Measurements from ENCODE around the gene HLA-G.
"Not testable (repeated sequence)": the region's sequence is repeated elsewhere in the genome, so short reads cannot be mapped to it uniquely, and the experiment has no call there.

The HLA-G gene

DNA sequence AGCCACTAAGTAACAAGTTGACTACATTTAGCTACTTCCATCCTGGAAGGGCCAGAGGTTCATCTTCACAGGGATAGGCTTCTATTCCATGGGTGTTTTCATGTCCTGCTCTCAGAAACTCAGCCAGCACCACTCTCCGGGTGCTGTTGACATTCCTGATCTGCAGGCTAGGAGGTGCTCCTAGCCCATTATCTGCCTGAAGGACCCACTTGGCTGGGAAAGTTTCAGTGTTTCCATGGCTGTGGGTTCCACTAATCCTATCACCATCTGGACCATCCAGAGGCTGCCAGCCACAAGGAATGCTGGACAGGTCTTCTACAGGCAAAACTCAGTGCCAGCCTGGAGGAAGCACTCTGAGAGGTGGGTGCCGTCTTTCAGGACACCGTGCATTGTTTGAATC lies 45.2 kb downstream of the HLA-G start:
- DNase-seq (ENCODE audit: low read depth), result no peak

DNA sequence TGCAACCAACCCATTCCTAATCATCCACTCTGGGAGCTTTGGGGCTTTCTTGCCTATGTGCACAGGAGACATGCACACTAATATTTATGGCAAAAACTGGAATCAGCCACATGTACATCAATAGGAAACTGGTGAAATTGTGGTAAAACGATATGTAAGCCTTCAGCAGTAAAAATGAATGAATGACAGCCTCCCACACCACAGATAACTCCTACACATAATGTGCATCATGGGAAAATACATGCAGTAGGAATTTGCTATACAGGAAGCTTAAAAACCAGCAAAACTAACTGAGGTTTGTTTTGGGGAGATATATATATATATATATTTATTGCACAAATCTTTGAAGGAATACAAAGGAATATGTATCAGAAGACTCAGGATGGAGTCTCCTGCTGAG lies 47.6 kb downstream of the HLA-G start:
- DNase-seq (ENCODE audit: low read depth), result no peak

DNA sequence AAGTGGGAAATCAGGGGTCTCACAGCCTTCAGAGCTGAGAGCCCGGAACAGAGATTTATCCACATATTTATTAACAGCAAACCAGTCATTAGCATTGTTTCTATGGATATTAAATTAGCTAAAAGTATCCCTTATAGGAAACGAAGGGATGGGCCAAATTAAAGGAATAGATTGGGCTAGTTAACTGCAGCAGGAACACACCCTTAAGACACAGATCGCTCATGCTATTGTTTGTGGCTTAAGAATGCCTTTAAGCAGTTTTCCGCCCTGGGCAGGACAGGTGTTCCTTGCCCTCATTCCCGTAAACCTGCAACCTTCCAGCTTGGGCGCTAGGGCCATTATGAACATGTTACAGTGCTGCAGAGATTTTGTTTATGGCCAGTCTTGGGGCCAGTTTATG lies 48.1 kb downstream of the HLA-G start:
- DNase-seq (ENCODE audit: low read depth), result not testable (repeated sequence)
